ENCODE results near the gene CAMTA1.

DNA sequence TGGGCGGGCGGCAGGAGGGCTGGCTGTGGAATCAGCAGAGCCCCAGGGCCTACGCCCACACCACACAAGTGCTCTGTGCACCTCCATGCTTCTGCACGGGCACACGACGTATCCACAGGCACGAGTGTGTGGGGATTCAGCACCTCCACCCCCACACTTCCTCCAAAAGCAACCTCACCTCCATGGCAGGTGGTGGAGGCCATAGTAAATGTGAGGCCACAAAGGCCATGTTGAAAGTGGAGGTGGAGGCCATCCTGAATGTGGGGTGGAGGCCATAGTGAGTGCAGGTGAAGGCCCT, 860.4 kb downstream of the CAMTA1 start:
- TF ChIP-seq SP1 (IDR thresholded peaks at IDR 0.05), result no peak
- TF ChIP-seq, protein P1, sequence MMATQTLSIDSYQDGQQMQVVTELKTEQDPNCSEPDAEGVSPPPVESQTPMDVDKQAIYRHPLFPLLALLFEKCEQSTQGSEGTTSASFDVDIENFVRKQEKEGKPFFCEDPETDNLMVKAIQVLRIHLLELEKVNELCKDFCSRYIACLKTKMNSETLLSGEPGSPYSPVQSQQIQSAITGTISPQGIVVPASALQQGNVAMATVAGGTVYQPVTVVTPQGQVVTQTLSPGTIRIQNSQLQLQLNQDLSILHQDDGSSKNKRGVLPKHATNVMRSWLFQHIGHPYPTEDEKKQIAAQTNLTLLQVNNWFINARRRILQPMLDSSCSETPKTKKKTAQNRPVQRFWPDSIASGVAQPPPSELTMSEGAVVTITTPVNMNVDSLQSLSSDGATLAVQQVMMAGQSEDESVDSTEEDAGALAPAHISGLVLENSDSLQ (IDR thresholded peaks at IDR 0.05), result no peak
